GM12801 (cell line): ENCODE measurements around the gene LMO3.

Experiments used
- TF ChIP-seq, protein P1 (sequence below): IDR thresholded peaks from one replicate; pipeline ENCODE4 v1.5.1; 2011; ENCODE audit warnings: control low read depth; ENCODE audit not compliant: insufficient read length; ENCODE audit errors: extremely low read depth

LMO3 gene

DNA sequence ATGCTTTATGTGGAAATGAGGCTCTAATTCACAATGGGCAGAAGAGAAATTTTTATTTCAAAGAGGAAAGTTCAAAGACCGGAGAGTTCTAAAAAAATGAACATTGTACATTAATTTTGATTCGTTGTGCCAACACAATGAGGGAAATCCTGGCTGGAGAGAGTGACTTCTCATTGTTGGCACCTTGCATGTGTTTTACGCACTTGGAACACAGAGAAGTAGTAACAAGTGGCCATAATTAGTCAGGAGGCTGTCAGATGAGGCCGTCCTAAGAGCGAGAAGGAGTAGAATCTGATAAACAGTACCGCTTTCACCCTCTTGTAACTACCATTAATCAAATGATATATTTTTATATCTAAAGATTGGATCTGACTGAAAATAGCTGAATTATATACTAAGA is 6.9 kb downstream of the LMO3 start:
- TF ChIP-seq, protein P1, sequence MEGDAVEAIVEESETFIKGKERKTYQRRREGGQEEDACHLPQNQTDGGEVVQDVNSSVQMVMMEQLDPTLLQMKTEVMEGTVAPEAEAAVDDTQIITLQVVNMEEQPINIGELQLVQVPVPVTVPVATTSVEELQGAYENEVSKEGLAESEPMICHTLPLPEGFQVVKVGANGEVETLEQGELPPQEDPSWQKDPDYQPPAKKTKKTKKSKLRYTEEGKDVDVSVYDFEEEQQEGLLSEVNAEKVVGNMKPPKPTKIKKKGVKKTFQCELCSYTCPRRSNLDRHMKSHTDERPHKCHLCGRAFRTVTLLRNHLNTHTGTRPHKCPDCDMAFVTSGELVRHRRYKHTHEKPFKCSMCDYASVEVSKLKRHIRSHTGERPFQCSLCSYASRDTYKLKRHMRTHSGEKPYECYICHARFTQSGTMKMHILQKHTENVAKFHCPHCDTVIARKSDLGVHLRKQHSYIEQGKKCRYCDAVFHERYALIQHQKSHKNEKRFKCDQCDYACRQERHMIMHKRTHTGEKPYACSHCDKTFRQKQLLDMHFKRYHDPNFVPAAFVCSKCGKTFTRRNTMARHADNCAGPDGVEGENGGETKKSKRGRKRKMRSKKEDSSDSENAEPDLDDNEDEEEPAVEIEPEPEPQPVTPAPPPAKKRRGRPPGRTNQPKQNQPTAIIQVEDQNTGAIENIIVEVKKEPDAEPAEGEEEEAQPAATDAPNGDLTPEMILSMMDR = no peak

DNA sequence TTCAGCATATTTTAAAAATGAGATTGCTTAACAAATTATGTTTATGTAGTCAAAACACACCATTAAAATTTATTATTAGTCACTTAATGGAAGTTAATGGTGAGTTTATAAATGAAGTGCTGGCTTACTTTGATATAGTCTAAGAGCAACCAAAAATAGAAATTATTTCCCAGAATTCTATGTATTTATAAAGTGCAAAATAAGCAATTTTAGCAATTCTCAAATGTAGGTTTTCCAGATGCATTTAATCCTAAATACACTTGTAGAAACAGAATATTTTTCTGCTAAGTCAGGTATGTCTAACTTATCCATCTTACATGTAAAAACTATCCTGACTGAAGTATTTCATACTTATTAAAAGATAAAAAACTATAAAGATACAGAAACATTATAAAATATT is 11.2 kb downstream of the LMO3 start:
- TF ChIP-seq, protein P1 = no peak

DNA sequence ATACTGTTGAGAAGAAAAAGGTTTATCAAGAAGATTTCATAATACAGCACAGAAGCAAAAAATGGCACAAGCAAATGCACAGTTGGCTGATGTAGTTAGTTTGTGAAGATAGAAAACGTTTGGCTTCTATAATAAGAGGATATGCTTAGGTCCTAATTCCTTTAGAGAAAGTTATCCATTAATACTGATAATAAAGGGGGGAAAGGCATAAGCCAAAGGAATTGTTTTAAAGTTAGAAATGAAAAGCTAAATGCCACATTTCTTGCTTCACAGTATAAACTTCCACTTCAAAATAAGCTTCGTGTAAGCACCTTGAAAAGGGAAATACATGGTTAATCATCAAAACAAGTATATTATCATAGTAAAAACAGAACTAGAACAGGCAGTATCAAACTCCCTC is 12.4 kb downstream of the LMO3 start:
- TF ChIP-seq, protein P1 = no peak

DNA sequence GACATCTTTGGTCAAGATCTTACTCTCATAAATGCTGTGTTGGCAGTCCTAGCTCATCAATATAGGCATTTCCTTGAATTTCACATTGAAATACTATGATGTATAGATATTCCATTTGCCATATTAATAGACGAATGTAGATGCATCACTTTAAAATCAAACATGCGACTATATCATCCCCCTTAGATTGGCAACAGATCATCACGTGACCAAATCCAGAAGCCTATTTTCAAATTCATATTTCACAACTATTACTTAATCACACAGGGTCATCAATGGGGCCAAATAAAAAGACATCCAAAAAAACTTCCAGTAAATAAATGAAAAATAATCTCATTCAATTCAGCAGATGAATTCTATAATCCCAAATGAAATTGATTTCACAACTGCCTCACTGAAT is 15.3 kb downstream of the LMO3 start:
- TF ChIP-seq, protein P1 = no peak

DNA sequence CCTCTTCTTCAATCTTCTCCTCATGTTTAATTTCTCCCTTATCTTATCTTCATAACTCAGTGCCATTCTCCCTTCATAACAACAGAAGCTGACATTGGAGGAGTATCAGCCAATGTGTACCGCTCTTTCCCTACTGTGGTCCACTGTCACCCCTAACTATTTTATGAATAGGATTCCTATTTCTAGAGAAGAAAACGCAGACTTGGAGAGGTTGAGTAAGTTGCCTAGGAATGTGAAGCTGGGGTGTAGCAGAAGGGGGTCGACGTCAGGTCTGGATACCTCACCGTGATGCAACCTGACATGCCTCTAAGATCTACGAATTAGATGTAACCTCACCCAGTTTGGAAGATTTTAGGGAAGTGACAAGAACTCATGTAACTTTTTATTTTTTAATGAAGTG is 17.1 kb downstream of the LMO3 start:
- TF ChIP-seq, protein P1 = no peak

DNA sequence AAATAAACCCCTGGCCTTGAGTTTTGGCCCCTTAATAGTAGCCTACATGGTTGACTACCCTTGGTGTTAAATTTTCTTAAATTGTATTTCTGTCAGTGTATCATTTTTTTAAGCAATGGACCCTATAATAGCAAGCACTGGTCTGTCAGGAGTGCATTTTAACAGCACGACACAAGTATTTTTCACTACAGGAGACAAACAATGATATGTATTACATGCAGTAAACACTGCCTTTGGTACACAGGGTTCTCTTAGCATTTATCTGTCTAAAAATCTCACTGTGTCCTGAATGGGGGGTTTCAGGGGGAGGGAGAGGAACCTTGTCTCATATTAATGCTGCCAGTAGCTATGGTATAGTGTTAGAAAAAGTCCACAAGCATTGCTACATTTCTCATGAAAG is 18.4 kb downstream of the LMO3 start:
- TF ChIP-seq, protein P1 = no peak

DNA sequence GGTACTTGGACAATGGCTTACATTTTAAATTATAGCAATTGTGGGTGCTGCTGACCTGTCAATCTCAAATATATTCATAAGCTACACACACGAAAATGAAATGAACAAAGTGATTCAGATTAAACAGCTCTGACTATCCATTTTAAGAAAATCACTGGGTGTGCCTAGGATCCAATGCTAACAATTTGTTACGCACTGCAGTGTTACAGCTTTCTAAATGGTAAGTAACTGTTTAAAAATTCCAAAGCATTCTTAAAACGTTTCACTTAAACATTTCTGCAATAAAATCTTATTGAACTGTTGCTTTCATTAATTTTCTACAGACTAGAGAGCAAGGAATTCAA is 18.9 kb downstream of the LMO3 start:
- TF ChIP-seq, protein P1 = no peak
